ENCODE results near the gene SKAP2.

The SKAP2 gene

DNA sequence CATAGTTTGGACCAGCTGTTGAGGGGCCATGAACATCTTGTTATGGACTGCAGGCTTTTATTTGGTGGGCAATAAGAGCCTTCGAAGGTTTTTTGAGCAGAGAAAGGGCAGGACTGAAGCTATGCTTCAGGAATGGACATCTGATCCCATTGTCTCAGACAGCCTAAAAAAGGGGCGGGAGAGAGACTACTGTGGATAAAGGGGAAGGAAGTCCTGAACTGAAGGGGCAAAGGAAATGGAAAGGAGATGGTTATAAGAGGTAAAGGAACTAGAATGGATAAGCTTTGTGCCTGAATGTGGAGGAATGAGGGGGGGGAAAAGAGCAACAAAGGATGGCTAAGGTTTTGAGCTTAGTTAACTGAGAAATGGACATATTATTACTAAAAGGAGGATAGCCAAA, 172.5 kb downstream of the SKAP2 start:
- DNase-seq, result no peak

DNA sequence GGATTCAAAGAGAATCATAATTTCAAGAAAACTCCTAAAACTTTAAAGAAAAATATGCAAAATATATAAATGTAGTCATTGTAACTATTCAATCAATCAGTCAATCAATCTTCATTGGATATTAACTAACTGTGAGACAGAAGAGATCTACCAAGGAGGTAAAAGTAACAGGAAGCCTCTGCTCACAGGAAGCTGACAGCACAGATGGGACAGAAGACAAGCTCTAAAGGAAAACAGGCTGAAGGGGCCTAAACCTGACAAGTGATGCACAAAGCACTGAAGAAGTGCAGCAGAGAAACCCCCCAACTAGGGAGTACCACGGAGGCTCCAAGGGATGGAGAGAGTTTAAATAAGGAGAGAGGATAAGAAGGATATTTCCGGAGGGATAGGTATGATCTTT, 173.0 kb downstream of the SKAP2 start:
- peak; percentile 36 for DNase-seq

DNA sequence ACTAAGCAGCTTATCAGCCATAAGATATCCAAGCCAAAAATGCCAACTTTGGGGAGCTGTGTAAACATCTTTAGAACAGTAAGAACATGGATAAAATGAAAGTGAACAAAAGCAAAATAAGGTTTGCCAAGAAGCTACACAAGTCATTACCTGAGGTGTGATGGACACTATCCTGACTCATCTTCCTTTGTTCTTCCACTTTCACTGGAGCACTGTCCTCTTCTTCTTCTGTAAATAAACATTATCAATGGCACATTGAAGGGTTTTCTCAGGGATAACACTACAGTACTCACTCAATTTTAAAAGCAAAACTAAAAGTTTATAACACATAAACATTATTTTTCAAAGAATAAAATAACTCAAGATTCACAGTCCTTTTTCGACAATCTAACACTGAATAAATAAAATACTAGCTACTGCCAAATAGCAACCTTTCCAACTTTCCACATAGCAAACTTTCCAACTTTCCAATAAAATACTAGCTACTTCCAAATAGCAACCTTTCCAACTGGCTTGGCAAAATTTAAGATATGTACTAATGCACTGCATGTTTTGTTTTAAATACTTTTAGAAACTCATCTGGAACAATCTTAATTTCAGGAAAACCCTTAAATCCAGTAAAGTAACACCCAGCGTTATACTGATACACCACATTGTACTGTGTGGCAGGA, 174.1 kb downstream of the SKAP2 start:
- no peak for DNase-seq

DNA sequence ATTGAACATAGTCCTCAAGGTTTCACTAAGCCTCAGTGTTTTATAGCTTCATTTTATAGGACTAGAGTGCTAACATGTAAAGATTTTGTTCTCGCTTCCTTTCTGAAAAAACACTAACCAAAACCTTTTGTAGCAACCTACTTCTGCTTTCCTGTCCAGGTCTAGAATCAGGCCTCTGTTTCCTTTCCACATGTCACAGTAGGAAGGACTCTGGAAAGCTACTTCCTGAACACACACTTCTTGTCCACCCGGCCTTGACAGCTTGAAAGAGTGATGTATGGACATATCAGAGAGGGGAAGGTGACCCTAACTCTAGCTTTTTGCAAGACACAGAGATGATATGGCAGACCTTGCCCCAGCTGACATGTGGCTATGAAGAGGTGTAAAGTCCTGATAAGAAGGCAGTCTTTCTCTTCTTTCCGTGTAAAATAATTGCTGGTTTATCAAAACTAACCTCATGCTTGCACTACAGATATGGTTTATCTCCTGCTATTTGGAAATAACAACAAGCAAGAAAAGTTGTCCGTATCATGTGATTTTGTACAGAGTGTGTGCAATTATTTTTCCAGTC, 175.4 kb downstream of the SKAP2 start:
- DNase-seq, result peak; percentile 79

DNA sequence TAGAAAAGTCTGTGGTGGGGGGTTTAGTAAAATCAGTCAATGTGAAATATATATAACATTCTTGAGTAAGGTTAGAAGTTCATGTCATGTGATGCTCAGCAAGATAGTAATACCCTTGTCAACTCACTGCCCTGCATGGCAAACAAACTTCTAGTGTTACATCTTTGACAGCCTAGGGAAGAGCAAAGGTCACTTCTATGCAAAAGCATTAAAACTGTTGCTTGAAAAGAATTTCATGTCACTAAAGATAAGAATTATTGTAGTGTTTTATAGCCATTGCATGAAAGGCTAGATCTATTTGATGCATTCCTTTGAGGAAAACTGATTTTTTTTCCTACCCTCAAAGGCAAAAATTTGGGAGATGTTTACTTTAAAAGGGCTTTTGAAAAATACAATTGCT, 176.0 kb downstream of the SKAP2 start:
- no peak for DNase-seq

DNA sequence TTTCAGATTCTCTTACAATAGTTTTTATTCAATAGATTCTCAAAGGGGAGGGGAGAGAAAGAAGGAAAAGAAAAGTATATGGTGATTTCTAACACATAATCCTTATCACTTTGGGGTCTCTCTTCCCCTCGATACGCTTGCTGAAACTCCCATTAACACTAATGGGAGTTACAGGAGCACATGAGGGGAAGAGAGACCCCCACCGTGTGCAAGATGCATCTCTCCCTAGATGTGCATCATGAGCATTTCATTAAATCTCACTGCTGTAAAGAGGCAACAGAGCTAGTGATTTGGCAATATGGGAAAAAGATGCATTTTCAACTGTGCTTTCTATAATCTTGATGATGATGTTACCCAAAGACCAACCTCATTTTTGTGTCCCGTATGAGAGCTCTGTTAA, 177.4 kb downstream of the SKAP2 start:
- DNase-seq, result no peak

DNA sequence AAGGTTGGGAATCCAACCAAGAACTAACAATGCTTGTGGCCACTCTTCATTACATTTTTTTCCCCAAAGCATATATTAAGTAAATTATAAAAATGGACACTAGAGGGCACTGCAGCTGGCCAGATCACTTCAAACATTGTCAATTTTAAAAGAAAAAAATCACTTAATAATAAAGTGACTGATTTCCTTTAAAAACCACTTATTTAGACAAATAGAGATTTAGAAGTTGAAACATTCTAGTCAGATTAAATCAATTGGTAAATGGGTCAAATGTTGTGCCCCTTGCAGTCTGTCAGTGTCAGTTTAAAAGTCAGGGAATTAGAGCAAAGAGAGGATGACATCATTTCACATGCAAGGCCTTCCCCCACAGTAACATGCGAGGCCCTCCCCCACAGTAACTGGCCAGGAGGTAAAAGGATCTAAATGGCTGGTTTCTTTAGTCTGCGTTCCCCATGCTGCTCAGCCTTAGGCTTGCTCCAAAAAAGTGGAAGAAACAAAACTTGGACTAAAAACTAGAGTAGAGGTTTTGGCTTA, 177.9 kb downstream of the SKAP2 start:
- DNase-seq, result peak; percentile 78

DNA sequence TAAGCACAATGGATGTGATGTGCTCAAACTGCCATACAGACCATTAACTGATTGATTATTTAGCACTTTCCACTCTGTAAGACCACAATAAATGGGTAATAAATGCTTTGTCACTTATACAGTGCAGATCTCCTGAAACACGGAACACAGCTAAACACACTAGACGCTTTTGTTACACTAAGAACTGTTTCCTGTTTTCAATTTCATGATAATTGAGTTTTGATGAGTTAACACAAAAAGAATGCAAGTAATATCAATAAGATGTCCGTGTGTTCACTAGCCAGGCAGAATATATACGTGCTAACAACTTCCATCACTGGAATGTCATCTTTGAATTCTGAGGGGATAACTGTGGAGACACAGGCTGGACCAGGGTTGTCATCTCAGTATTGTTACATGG, 178.8 kb downstream of the SKAP2 start:
- no peak for DNase-seq

DNA sequence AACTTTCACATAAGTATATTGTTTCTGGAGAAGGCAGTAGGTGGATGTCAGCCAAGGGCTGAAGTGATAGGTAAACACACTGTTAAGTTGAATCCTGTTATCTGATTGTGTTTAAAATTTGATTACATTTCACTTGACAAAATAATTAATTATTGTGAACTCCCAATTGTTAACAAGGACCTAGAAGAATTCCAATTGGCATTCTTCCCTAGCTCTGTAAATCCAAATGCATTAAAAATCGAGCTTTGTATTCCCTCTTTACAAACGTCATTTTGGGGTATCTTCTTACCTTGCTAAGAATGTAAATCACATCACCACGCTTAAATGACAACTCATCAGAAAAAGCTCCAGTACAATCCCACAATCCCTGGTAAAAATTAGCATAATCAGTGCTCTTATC, 179.9 kb downstream of the SKAP2 start:
- no peak for DNase-seq

DNA sequence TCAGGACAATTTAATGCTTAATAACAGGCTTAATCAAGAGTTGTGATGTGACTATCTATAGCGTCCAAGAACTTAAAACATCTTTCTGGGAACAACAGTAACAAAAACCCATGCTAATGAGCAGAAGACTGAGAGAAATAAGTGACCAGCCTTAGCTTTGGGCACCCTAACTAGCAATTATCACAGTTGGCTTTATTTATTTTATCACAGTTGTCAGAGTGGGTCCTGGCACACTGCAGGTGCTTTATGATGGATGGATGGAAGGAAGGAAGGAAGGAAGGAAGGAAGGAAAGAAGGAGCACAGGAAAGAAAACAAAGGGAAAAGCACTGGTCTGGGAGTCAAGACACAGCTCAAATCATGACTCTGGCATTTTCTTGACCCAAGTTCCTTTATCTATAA, 181.1 kb downstream of the SKAP2 start:
- DNase-seq, result no peak

DNA sequence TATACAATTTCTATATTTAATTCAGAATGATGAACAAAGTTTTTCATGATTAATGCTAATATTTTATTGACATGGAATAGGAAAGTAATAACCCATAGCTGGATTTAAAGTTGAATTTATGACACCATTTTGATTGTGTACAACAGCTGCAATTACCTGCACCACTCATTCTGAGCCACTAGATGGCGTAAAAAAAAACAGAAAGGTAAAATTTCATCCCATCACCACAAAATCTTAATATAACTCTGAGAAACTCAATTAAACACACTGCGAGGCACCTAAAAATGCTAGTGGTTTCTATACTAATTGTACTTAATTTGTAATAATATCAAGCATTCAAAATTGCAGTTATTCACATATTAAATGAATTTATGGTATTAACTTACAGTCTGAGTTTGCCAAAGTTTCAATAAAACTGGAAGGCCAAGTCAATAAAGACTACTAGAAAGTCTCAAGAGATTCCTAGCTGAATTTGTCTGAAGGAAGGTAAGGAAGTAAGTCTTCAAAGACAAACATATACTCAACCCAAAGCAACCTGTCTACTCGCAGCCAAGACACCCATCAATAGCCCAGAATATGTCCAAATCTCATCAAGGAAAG, 182.5 kb downstream of the SKAP2 start:
- peak; percentile 70 for DNase-seq

DNA sequence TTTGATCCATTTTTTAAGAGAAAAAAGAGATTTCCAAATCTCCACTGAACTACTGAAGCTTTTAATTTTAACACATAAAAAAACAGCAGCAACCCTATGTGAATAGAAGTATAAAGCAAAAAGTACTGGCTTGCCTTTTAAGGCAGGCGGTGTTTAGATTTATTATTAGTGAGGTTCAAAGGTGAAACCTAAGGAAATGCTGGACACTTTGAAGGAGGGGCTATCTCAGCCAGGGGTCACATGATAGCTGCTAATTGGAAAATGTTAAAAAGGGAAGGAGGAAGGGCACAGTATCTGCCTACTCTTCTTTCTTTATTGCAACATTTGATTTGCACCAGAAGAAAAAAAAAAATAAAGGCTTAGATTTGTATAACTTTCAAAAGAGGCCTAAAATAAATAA, 183.8 kb downstream of the SKAP2 start:
- no peak for DNase-seq

DNA sequence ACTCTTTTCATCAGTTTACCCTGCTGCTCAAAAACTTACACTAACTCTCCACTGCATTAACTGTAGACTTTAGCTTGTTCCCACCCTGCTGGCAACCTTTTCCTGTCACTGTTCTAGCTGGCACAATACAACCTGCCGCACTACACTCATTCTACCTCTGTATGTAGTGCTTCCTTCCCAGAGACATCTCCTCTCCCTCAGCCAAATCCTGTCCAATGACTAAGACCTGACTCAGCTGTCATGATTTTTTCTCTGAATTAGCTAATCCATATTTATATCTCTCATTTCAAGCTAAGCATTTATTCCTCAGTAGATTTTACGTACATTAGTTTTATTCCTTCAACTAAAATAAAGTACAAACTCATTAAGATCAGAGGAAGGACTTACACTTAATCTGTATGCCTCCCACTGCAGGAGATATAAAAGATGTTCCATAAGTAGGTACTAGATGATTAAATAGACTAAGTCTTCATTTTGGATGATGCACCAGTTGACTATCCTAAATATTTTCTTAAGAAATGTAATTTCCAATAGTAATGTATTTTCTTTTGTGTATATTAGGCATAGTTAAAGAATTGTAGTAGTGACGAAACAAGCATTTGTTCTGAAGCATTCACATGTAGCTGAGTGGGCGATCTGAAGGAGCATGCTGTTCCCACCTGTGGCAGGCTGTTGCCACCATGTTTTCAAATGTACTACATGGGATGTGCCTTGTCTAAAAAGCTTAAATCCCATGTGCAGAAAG, 189.1 kb downstream of the SKAP2 start:
- DNase-seq, result no peak

DNA sequence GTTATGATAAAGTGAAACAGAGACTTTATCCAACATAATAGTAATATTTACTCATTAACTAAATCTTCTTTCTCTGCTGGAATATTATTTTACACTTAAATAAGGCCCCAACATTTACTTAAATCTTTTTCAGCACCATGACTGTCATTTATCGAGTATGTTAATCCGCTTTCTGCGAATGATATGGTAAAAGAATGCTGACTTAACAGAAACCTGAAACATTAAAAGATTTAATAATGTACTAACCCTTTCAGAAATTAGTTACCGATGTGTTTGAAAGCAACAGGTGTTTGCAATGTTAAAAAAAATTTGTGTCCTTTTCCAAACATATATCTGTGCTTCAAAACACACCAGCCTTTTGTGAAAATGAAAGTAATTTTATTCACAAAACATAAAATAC, 190.5 kb downstream of the SKAP2 start:
- DNase-seq, result no peak

DNA sequence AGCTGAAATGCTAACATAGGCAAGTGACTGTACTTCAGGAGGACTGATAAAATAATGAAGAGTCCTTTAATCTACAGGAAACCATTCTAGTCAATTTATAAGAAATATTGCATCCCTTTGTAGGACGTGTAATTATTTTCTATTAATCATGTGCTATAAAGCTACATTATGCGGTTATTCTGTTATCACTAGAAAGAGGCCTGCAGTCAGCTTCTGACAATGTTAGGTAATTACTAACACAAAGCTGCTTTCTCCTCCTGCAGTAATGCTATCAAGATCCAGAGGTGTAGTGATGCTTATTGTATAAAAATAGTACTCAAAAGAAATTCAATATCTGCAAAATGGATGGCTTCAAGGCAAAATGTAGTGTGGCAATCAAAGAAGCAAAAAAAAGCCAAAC, 191.1 kb downstream of the SKAP2 start:
- DNase-seq, result peak; percentile 60

DNA sequence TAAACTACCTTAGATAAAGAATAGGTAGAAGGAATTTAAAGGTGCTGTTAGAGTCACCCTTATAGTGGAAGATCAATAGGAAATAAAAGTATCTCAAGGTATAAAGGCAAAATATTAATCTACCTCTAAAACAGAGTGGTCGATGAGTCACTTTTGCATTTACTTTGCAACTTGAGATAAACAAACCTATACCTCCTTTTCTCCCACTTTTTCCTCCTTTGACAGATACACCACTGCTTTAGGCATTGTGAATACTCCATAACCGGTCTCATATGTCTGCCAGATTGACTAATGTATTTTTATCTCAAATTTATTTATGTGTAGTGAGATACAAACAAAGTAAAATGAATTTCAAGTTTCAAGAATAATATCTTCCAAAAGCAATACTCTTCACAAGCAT, 193.5 kb downstream of the SKAP2 start:
- no peak for DNase-seq

DNA sequence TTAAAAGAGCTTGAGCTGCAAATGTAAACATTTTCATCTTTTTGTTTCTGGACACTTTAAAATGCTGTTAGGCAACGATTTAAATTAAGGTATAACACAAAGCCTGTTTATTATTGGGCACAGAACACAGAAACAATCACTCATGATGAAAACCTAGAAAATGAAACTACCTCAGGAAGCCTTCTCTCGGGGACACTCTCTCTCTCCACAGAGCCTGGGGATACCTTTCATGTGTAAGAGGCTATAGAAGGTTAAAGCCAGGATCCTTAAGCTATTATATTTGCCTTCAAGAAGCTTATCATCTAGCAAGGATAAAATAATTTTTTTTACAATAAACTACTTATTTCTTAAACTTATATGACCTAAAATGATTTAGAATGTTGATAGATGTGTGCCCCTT, 194.1 kb downstream of the SKAP2 start:
- peak; percentile 52 for DNase-seq

DNA sequence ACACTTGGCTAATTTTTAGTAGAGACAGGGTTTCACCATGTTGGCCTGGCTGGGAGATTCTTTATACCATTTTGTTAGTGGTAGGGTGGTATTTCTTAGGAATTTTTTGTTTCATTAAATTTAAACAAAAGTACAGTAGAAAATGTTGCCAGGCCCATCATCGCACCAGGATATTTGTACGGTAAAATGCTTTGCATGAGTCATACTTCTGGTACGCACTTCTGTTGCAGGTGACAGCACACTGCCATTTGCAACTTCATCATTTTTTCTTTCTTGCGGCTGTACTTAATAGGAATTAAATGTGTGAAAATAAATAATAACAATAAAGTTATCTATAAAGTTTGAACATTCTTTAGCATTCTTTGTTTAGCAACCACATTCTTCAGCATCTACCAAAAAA, 195.6 kb downstream of the SKAP2 start:
- DNase-seq, result no peak

DNA sequence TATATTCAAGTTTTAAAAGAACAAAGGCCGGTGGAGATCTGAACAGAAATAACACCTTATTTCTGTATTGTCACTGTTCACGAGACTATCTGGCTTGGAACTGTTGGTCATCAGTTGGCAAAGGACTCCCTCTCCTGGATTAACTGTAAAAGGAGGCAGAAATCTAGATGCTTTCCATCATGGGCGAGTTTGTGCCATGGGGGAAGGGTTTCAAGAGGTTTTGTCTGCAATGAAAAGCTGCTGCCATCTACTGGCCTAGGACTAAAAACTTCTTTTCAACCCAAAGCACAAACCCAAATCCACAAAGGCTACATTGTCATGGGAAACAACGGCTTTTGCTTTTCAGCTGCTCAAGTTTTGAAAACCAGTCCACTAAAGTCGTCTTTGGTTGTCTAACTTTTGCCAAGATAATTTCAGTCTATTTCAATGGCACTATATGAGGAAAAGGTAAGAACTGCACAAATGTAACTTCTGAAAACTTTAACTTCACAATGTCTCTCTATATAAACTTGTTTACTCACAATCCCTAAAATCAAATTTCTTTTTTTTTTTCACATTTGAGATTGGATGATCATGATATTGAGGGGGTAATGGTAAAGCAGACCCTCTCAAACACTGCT, 196.8 kb downstream of the SKAP2 start:
- DNase-seq, result peak; percentile 99

DNA sequence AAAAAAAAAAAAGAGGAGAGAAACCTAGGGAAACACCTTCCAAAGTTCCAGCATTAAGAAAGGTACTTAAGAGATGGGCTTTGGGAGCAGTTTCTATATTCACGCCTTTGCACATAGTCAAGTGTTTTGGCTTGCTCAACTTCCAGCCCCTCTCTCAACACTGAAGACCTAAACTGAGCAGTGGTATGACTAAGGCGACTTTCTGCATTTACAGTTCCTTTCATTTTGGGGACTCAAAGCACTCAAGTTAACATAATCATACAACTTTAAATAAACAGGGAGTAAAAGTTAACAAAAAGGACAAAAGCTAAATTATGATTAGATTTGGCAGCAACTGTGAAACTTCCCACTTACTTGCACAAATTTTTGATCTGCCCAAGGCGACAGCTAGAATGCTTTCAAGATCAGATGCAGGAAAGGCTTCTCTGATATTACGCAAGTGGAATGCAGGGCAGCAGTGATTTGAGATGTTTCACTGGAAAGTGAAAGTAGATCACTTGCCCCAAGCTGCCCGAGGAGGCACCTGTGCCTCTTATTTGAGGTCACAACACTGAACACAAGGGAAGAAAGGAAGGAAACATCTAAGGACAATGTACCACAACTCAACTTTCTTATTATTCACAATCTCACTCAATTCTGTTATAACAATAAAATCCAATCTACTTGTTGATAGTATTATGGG, 199.5 kb downstream of the SKAP2 start:
- peak; percentile 63 for DNase-seq

DNA sequence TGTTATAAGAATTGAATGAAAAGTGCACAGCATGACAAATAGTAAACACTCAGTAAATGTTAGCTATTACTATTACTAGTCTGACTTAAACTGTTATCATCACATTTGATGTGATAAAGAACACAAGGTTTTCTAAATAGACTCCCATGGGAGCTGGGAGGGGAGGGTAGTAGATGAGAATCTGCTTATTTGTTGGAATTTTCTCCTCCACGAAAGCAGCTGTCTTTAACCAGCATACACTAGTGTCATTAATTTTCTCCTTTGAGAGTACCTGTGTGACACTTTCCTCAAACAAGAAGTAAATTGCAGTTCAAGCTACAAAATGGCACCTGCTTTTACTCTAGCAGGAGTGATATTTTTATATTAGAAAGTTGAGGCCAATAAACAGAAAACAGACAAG, 200.1 kb downstream of the SKAP2 start:
- DNase-seq, result no peak

DNA sequence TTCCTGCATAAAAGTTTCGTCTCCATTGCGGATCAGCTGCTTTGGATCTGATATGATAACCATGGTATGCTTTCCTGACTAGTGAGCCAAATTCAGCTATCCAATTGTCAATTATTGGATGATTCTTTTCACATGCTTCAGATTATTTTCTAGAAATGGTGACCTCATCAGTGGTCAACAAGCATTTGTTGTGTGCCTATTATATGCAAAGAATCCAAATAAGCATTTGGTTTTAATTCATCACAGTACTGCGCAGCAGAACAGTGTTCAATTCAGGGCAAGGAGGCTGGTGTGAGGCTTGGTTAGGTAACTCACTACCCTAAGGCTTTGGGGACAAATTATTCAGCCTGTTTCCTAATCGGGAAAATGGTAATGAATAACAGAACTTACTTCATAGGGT, 200.5 kb downstream of the SKAP2 start:
- DNase-seq, result no peak

DNA sequence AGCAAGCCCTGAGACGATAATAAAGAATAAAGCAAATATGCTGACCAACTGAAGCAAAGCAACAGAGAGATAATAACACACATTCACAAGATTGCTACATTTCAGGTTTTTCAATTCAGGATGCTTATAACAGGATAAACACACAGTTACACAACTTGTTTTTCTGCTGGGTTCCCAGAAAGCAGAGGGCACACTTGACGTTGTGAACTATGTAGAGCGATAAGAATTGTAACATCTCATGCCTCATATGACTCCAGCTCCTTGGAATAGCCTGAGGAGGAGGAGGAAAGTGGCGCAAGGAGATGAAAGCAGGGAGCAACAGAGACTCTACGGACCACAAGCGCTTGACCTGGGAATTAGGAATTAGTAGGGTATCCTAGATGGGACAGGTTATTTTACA, 201.7 kb downstream of the SKAP2 start:
- DNase-seq, result no peak

Measured in hematopoietic multipotent progenitor cell treated with erythropoietin and hydrocortisone succinate and interleukin-3 and kit ligand, for 4 days (in vitro differentiated cells).